Stimulated activated effector memory CD8-positive, alpha-beta T cell treated with anti-CD3 and anti-CD28 coated beads, Interleukin-12 subunit alpha, Interleukin-12 subunit beta, amount 100 ng/mL, for 72 hours (primary cell): Measurements from ENCODE around the gene ZNHIT2.

ENCODE experiments used
- ATAC-seq: fragments of 150-1000 bp; cut with Tn5 transposase; 2 replicates; pipeline ENCODE4 v1.10.0; 2021
- DNase-seq, 2 donors: peaks; one replicate each; pipeline ENCODE4 v3.0.0; 2021 to 2022; ENCODE audit warnings: low spot score in 2 of 2
- H3K27ac Mint-ChIP-seq: one replicate; pipeline ENCODE4 v1.8.0; 2022; ENCODE audit warnings: mild to moderate bottlenecking, mixed read lengths
- H3K36me3 Mint-ChIP-seq: one replicate; pipeline ENCODE4 v1.8.0; 2022; ENCODE audit warnings: mild to moderate bottlenecking, mixed read lengths
- H3K4me1 Mint-ChIP-seq: one replicate; pipeline ENCODE4 v1.8.0; 2022; ENCODE audit warnings: mixed read lengths
- H3K4me3 Mint-ChIP-seq: one replicate; pipeline ENCODE4 v1.8.0; 2022; ENCODE audit warnings: mild to moderate bottlenecking, mixed read lengths
- H3K9me3 Mint-ChIP-seq: one replicate; pipeline ENCODE4 v1.8.0; 2022; ENCODE audit warnings: mixed read lengths

The ZNHIT2 gene

DNA sequence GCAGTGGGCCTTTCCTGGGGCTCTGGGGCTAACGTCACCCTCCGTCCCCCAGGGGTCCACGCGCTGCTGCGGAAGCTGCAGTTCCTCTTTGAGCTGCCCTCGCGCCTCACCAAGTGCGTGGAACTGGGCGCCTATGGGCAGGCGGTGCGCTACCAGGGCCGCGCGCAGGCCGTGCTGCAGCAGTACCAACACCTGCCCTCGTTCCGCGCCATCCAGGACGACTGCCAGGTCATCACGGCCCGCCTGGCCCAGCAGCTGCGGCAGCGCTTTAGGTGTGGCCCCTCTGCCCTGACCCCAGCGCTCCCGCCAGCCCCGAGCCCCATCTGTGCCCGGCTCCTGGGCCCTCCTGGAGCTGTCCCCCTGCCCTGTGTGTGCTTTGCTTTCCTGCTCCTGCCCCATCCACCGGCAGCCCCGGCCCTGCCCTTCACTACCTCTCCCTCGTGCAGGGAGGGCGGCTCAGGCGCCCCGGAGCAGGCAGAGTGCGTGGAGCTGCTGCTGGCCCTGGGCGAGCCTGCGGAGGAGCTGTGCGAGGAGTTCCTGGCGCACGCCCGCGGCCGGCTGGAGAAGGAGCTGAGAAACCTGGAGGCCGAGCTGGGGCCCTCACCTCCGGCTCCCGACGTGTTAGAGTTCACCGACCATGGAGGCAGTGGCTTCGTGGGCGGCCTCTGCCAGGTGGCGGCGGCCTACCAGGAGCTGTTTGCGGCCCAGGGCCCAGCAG lies 9.6 kb downstream of the ZNHIT2 start:
- H3K27ac Mint-ChIP-seq = no peak overlapping the region
- peaks cover 72% of the 10 kb centered on the region for H3K36me3 Mint-ChIP-seq
- peaks cover 29% of the 10 kb centered on the region for H3K4me1 Mint-ChIP-seq
- ATAC-seq = no peak
- no peaks in the 10 kb centered on the region for H3K9me3 Mint-ChIP-seq
- no peak overlapping the region for H3K4me3 Mint-ChIP-seq
- DNase-seq = no peak

GRCh38 chr11:65107078-65107477 lies 10.4 kb downstream of the ZNHIT2 start:
- no peak for ATAC-seq
- peak overlapping the region; percentile 70 for H3K27ac Mint-ChIP-seq
- no peak for DNase-seq
- no peak overlapping the region for H3K4me3 Mint-ChIP-seq
- peaks cover 21% of the 10 kb centered on the region for H3K4me1 Mint-ChIP-seq
- peaks cover 72% of the 10 kb centered on the region for H3K36me3 Mint-ChIP-seq
- no peaks in the 10 kb centered on the region for H3K9me3 Mint-ChIP-seq

GRCh38 chr11:65104628-65105027 lies 12.9 kb downstream of the ZNHIT2 start:
- H3K36me3 Mint-ChIP-seq = peaks cover 67% of the 10 kb centered on the region

GRCh38 chr11:65103476-65103875 lies 14.0 kb downstream of the ZNHIT2 start:
- H3K4me1 Mint-ChIP-seq = no peaks in the 10 kb centered on the region
- no peak for DNase-seq
- no peak for ATAC-seq
- H3K27ac Mint-ChIP-seq = peak overlapping the region; percentile 65
- H3K9me3 Mint-ChIP-seq = no peaks in the 10 kb centered on the region
- peaks cover 67% of the 10 kb centered on the region for H3K36me3 Mint-ChIP-seq
- H3K4me3 Mint-ChIP-seq = no peak overlapping the region

More at GRCh38 chr11:65104628-65105027, 12.9 kb downstream of the ZNHIT2 start:
- DNase-seq (no peak), ATAC-seq (no peak)
- Mint-ChIP-seq H3K9me3 (no peaks in the 10 kb centered on the region), H3K27ac (peak overlapping the region; percentile 70), H3K4me3 (no peak overlapping the region), H3K4me1 (no peaks in the 10 kb centered on the region)

- peaks cover 78% of the 10 kb centered on the region for H3K36me3 Mint-ChIP-seq
- no peak overlapping the region for H3K4me3 Mint-ChIP-seq
- no peak for DNase-seq
- H3K4me1 Mint-ChIP-seq = no peaks in the 10 kb centered on the region
- H3K27ac Mint-ChIP-seq = peak overlapping the region; percentile 65
- H3K9me3 Mint-ChIP-seq = no peaks in the 10 kb centered on the region
- ATAC-seq = no peak
Measured at GRCh38 chr11:65102142-65103095, 15.1 kb downstream of the ZNHIT2 start.

- ATAC-seq (no peak), DNase-seq (no peak)
- Mint-ChIP-seq H3K4me1 (peaks cover 2% of the 10 kb centered on the region), H3K9me3 (no peaks in the 10 kb centered on the region), H3K36me3 (peaks cover 87% of the 10 kb centered on the region), H3K27ac (no peak overlapping the region), H3K4me3 (no peak overlapping the region)
Measured at GRCh38 chr11:65100674-65101350, 16.7 kb downstream of the ZNHIT2 start.

GRCh38 chr11:65096926-65097325 lies 20.6 kb downstream of the ZNHIT2 start:
- Mint-ChIP-seq H3K4me1 (peaks cover 5% of the 10 kb centered on the region), H3K9me3 (no peaks in the 10 kb centered on the region), H3K36me3 (peaks cover 56% of the 10 kb centered on the region), H3K27ac (peak overlapping the region; percentile 94), H3K4me3 (peak overlapping the region; percentile 70)
- no peak for ATAC-seq
- DNase-seq = no peak

DNA sequence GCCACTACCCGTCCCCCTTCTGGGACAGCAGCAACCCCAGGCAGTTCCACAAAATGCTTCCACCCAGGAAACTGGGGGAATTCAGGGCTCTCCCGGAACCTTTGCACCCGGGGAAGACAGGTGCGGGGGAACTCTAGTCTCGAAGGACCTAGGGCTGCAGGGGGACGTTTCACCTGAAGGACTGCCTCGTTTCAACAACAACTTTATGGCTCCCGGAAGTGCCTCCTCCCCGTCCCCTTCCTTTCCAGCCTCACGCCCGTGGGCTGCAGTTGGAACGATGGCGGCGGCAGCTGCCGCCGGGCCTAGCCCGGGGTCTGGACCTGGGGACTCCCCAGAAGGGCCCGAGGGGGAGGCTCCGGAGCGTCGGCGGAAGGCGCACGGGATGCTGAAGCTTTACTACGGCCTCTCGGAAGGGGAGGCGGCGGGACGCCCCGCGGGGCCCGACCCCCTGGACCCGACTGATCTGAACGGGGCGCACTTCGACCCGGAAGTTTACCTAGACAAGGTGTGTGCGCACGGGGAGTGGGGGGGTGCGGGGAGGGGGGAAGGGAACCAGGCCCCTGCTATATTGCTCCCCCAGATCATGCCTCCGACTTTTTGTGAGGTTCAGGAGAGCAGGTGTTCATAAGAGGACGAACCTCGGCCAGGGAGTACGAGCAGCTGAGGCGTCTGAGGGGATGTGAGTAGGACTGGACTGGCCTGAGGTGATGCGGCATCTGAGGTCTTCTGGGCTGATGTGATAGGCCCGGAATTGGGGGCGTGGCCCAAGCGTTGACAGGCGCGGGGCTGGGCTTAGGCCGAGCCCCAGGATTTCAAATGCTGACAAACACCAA lies 21.3 kb downstream of the ZNHIT2 start, which contains the start of gene VPS51:
Gene VPS51, plus strand, starts transcription at position 241 of the 833 bp plus-strand sequence. Its CDS starts 37 bp downstream, at position 278.
- ATAC-seq (peak; percentile 98), DNase-seq (peak; percentile 74 to 92)
- H3K9me3 Mint-ChIP-seq = no peaks in the 10 kb centered on the region
- H3K4me3 Mint-ChIP-seq = peak within 1 kb of the TSS; percentile 70
- peaks cover 5% of the 10 kb centered on the region for H3K4me1 Mint-ChIP-seq
- peaks cover 49% of the 10 kb centered on the region for H3K36me3 Mint-ChIP-seq
- peak within 1 kb of the TSS; percentile 94 for H3K27ac Mint-ChIP-seq

DNA sequence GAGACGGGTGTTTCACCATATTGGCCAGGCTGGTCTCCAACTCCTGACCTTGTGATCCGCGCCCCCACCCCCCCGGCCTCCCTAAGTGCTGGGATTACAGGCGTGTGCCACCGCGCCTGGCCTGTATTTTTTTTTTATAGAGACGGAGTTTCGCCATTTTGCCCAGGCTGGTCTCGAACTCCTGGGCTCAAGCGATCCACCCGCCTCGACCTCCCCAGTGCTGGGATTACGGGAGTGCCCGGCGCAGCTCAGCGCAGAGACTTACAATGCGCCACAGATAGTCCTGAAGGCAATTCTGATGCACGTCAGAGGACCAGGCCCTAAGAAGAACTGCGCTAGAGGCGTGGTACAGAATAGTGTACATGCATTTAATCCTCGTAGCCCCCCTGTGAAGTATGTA lies 22.1 kb downstream of the ZNHIT2 start:
- peak overlapping the region; percentile 94 for H3K27ac Mint-ChIP-seq
- DNase-seq (no peak), ATAC-seq (no peak)
- peak overlapping the region; percentile 70 for H3K4me3 Mint-ChIP-seq
- peaks cover 43% of the 10 kb centered on the region for H3K36me3 Mint-ChIP-seq
- no peaks in the 10 kb centered on the region for H3K9me3 Mint-ChIP-seq
- H3K4me1 Mint-ChIP-seq = peaks cover 5% of the 10 kb centered on the region

DNA sequence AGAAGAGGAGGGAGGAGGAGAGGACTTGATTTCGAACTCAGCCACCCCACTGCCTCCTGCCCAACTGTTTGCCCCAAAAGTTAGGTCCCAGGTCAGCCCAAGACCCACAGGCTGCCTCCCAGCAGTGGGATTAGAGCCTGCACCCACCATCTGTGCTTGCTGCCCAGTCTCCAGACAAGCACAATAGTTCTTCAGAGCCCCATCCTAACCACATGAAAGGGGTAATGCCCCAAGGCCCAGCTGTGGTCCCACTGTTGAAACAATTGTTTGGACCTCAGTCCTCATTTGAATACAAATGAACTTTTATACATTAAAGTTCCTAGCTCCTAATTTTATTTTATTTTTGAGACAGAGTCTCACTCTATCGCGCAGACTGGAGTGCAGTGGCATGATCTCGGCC lies 26.9 kb downstream of the ZNHIT2 start:
- DNase-seq (no peak), ATAC-seq (no peak)
- peaks cover 40% of the 10 kb centered on the region for H3K36me3 Mint-ChIP-seq
- H3K4me1 Mint-ChIP-seq = peaks cover 4% of the 10 kb centered on the region
- H3K4me3 Mint-ChIP-seq = no peak overlapping the region
- no peak overlapping the region for H3K27ac Mint-ChIP-seq
- H3K9me3 Mint-ChIP-seq = no peaks in the 10 kb centered on the region

GRCh38 chr11:65089621-65090020 lies 27.9 kb downstream of the ZNHIT2 start:
- Mint-ChIP-seq H3K27ac (peak overlapping the region; percentile 23), H3K4me1 (peaks cover 12% of the 10 kb centered on the region), H3K36me3 (peaks cover 49% of the 10 kb centered on the region), H3K4me3 (no peak overlapping the region), H3K9me3 (no peaks in the 10 kb centered on the region)
- ATAC-seq (no peak), DNase-seq (no peak)

GRCh38 chr11:65087827-65088226 lies 29.7 kb downstream of the ZNHIT2 start:
- H3K36me3 Mint-ChIP-seq = peaks cover 67% of the 10 kb centered on the region
- peaks cover 30% of the 10 kb centered on the region for H3K4me1 Mint-ChIP-seq
- peak overlapping the region; percentile 23 for H3K27ac Mint-ChIP-seq
- no peak overlapping the region for H3K4me3 Mint-ChIP-seq
- DNase-seq (no peak), ATAC-seq (no peak)
- no peaks in the 10 kb centered on the region for H3K9me3 Mint-ChIP-seq

DNA sequence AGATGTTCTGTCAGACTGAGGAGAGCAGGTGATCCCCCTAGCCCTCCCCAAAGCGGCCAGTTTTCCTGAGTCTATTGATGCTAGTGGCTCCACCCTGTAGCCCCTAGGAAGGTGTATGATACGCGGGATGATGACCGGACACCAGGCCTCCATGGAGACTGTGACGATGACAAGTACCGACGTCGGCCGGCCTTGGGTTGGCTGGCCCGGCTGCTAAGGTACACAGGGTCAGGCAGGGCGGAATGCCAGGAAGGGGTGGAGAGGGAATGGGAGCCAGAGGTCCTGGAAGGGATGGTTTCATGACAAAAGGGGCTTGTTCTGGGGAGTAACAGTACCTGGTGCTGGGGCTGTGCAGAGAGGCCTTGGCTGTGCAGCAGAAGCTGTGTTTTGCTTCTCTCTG lies 30.3 kb downstream of the ZNHIT2 start:
- no peak for DNase-seq
- Mint-ChIP-seq H3K4me3 (no peak overlapping the region), H3K27ac (peak overlapping the region; percentile 52), H3K4me1 (peaks cover 33% of the 10 kb centered on the region), H3K36me3 (peaks cover 73% of the 10 kb centered on the region), H3K9me3 (no peaks in the 10 kb centered on the region)
- no peak for ATAC-seq

GRCh38 chr11:65086809-65087208 lies 30.7 kb downstream of the ZNHIT2 start:
- DNase-seq = no peak
- peaks cover 77% of the 10 kb centered on the region for H3K36me3 Mint-ChIP-seq

More at GRCh38 chr11:65086809-65087208, 30.7 kb downstream of the ZNHIT2 start:
- H3K9me3 Mint-ChIP-seq = no peaks in the 10 kb centered on the region
- ATAC-seq = no peak
- no peak overlapping the region for H3K4me3 Mint-ChIP-seq
- H3K4me1 Mint-ChIP-seq = peaks cover 33% of the 10 kb centered on the region
- peak overlapping the region; percentile 52 for H3K27ac Mint-ChIP-seq
